Measurements from ENCODE around the gene HHAT.

DNA sequence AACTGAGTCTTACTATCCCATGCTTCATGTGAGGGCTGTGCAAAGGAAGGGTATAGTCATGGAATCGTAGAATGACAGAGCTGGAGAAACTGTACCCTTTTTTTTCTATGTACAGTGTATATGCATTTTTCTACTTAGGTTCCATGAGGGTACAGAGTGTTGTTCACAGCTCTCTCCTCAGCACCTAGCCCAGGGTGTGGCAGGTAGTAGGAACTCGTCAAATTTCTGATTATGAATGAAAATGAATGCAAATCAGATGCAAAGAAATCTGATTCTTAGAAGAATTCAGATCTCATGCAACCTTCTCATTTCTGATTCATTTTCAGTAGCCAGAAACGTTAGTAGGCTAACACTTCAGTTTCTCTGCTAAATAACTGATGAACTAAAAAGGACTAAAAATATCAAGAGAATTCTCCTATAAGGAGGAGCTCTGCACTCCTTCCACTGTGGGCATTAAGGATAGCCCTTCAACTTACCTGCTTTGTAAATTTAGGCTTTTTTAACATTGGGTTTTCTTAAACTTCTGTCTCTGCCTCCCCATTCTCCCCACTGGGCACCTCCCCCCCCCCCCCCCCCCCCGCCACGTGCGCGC is 18.0 kb upstream of the HHAT start:
- TF ChIP-seq, protein P1, sequence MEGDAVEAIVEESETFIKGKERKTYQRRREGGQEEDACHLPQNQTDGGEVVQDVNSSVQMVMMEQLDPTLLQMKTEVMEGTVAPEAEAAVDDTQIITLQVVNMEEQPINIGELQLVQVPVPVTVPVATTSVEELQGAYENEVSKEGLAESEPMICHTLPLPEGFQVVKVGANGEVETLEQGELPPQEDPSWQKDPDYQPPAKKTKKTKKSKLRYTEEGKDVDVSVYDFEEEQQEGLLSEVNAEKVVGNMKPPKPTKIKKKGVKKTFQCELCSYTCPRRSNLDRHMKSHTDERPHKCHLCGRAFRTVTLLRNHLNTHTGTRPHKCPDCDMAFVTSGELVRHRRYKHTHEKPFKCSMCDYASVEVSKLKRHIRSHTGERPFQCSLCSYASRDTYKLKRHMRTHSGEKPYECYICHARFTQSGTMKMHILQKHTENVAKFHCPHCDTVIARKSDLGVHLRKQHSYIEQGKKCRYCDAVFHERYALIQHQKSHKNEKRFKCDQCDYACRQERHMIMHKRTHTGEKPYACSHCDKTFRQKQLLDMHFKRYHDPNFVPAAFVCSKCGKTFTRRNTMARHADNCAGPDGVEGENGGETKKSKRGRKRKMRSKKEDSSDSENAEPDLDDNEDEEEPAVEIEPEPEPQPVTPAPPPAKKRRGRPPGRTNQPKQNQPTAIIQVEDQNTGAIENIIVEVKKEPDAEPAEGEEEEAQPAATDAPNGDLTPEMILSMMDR (IDR thresholded peaks at IDR 0.05; ENCODE audit: borderline replicate concordance, extremely low read depth, low read length, poor library complexity, severe bottlenecking): no peak
- no peak for TF ChIP-seq EZH2 (IDR thresholded peaks at IDR 0.05; ENCODE audit: borderline replicate concordance, low read depth, low read length, severe bottlenecking)
